Trophoblast cell (in vitro differentiated cells and primary cell): ENCODE results near the gene SLC66A1.

Source experiments
- DNase-seq, 2 donors: peaks; one replicate each; pipeline ENCODE4 v3.0.0-alpha.2; 2016
- H2AFZ ChIP-seq: 2 replicates; pipeline ENCODE4 v1.6.1; 2013; ENCODE audit warnings: low read length, moderate library complexity, mild to moderate bottlenecking; ENCODE audit not compliant: insufficient read depth, poor library complexity
- H2AK5ac ChIP-seq: 2 replicates; pipeline ENCODE4 v1.6.1; 2013; ENCODE audit warnings: mild to moderate bottlenecking, low read length
- H2BK120ac ChIP-seq: 2 replicates; pipeline ENCODE4 v1.6.1; 2013; ENCODE audit warnings: low read length, mild to moderate bottlenecking, moderate library complexity; ENCODE audit not compliant: insufficient read depth, poor library complexity
- H2BK12ac ChIP-seq: 2 replicates; pipeline ENCODE4 v1.6.1; 2013; ENCODE audit warnings: mild to moderate bottlenecking, low read length, moderate library complexity
- H2BK5ac ChIP-seq: 2 replicates; pipeline ENCODE4 v1.6.1; 2013; ENCODE audit warnings: low read length, low read depth, moderate library complexity, mild to moderate bottlenecking; ENCODE audit not compliant: poor library complexity
- H3K14ac ChIP-seq: 2 replicates; pipeline ENCODE4 v1.6.1; 2013; ENCODE audit warnings: mild to moderate bottlenecking, low read length
- H3K18ac ChIP-seq: 2 replicates; pipeline ENCODE4 v1.6.1; 2013; ENCODE audit warnings: mild to moderate bottlenecking, low read length
- H3K23ac ChIP-seq: 2 replicates; pipeline ENCODE4 v1.6.1; 2013; ENCODE audit warnings: low read length
- H3K27ac ChIP-seq: 2 replicates; pipeline ENCODE4 v1.5.1; 2013; ENCODE audit warnings: low read depth, mild to moderate bottlenecking, inconsistent platforms, low read length, moderate library complexity
- H3K27me3 ChIP-seq: 2 replicates; pipeline ENCODE4 v1.6.1; 2013; ENCODE audit warnings: inconsistent platforms, mild to moderate bottlenecking, low read length, moderate library complexity; ENCODE audit not compliant: insufficient read depth
- H3K36me3 ChIP-seq, 2 experiments: 1 replicate in 1 of 2; 2 replicates in 1 of 2; pipeline ENCODE4 v1.6.1; 2013; ENCODE audit warnings: low read length in 2 of 2, mild to moderate bottlenecking in 2 of 2, moderate library complexity in 1 of 2; ENCODE audit not compliant: insufficient read depth in 2 of 2, control insufficient read depth in 1 of 2
- H3K4ac ChIP-seq: 2 replicates; pipeline ENCODE4 v1.6.1; 2013; ENCODE audit warnings: low read depth, mild to moderate bottlenecking, low read length, moderate library complexity
- H3K4me1 ChIP-seq, 2 experiments: 1 replicate in 1 of 2; 2 replicates in 1 of 2; pipeline ENCODE4 v1.6.1; 2013; ENCODE audit warnings: low read length in 2 of 2, mild to moderate bottlenecking in 2 of 2, moderate library complexity in 1 of 2; ENCODE audit not compliant: insufficient read depth in 2 of 2, control insufficient read depth in 1 of 2
- H3K4me2 ChIP-seq: 2 replicates; pipeline ENCODE4 v1.6.1; 2013; ENCODE audit warnings: inconsistent platforms, mild to moderate bottlenecking, low read length, moderate library complexity
- H3K4me3 ChIP-seq: 2 replicates; pipeline ENCODE4 v1.5.1; 2013; ENCODE audit warnings: mild to moderate bottlenecking, low read depth, low read length, inconsistent platforms
- H3K79me1 ChIP-seq: one replicate; pipeline ENCODE4 v1.6.1; 2013; ENCODE audit warnings: low read length
- H3K79me2 ChIP-seq: 2 replicates; pipeline ENCODE4 v1.6.1; 2013; ENCODE audit warnings: low read length, mild to moderate bottlenecking; ENCODE audit not compliant: control insufficient read depth, insufficient read depth, poor library complexity
- H3K9ac ChIP-seq: 2 replicates; pipeline ENCODE4 v1.6.1; 2013; ENCODE audit warnings: mild to moderate bottlenecking, low read length
- H3K9me3 ChIP-seq: 2 replicates; pipeline ENCODE4 v1.6.1; 2013; ENCODE audit warnings: low read depth, mild to moderate bottlenecking, control low read depth, inconsistent platforms, low read length; ENCODE audit not compliant: insufficient read depth
- H4K12ac ChIP-seq: 2 replicates; pipeline ENCODE4 v1.6.1; 2013; ENCODE audit warnings: low read depth, mild to moderate bottlenecking, low read length, moderate library complexity
- H4K8ac ChIP-seq: 2 replicates; pipeline ENCODE4 v1.6.1; 2013; ENCODE audit warnings: low read depth, mild to moderate bottlenecking, low read length, moderate library complexity
- H4K91ac ChIP-seq: one replicate; pipeline ENCODE4 v1.6.1; 2013; ENCODE audit warnings: low read depth, mild to moderate bottlenecking, low read length, moderate library complexity
- WGBS: extraction: QIAGEN DNeasy Blood & Tissue Kit; methylation state at CpG from one replicate; pipeline ENCODE4 v1.1.7; 2013; ENCODE audit warnings: missing lambda C conversion rate; ENCODE audit not compliant: insufficient read length, insufficient coverage; ENCODE audit errors: extremely low coverage; 5-methylcytosine and 5-hydroxymethylcytosine counted together

SLC66A1 gene

GRCh38 chr1:19327301-19327700 is 15.2 kb downstream of the SLC66A1 start:
- Histone ChIP-seq H4K91ac (no peak overlapping the region), H3K36me3 (peaks cover 56 to 63% of the 10 kb centered on the region in 2 experiments), H3K9ac (no peak overlapping the region), H3K18ac (no peak overlapping the region), H4K8ac (no peak overlapping the region), H3K4me3 (no peak overlapping the region), H3K79me2 (no peaks in the 10 kb centered on the region), H2AK5ac (no peak overlapping the region), H2BK5ac (no peak overlapping the region), H3K4me2 (no peak overlapping the region), H3K4me1 (peaks cover 0 to 4% of the 10 kb centered on the region in 2 experiments), H2AFZ (no peak overlapping the region), H3K14ac (no peak overlapping the region), H2BK120ac (no peak overlapping the region), H3K27me3 (no peaks in the 10 kb centered on the region), H3K9me3 (no peaks in the 10 kb centered on the region), H3K4ac (no peak overlapping the region), H2BK12ac (no peak overlapping the region), H4K12ac (no peak overlapping the region), H3K27ac (no peak overlapping the region), H3K79me1 (no peaks in the 10 kb centered on the region), H3K23ac (no peak overlapping the region)
- no CpG with 5 or more reads among the region's 16 CpGs for WGBS
- no peak for DNase-seq

GRCh38 chr1:19327736-19328135 is 15.6 kb downstream of the SLC66A1 start:
- no peak overlapping the region for H4K91ac ChIP-seq
- no peak overlapping the region for H3K27ac ChIP-seq
- WGBS: no CpG with 5 or more reads among the region's 9 CpGs
- H3K14ac ChIP-seq: no peak overlapping the region
- peaks cover 0 to 4% of the 10 kb centered on the region in 2 experiments for H3K4me1 ChIP-seq
- no peaks in the 10 kb centered on the region for H3K27me3 ChIP-seq
- no peak overlapping the region for H3K4ac ChIP-seq
- no peak overlapping the region for H3K4me2 ChIP-seq
- H3K9me3 ChIP-seq: no peaks in the 10 kb centered on the region
- no peak for DNase-seq
- no peak overlapping the region for H3K23ac ChIP-seq
- H3K79me2 ChIP-seq: no peaks in the 10 kb centered on the region
- H4K12ac ChIP-seq: no peak overlapping the region
- no peak overlapping the region for H3K18ac ChIP-seq
- H3K9ac ChIP-seq: no peak overlapping the region
- no peak overlapping the region for H2BK5ac ChIP-seq
- no peak overlapping the region for H2BK12ac ChIP-seq
- H2BK120ac ChIP-seq: no peak overlapping the region
- no peak overlapping the region for H3K4me3 ChIP-seq
- no peak overlapping the region for H2AK5ac ChIP-seq
- no peaks in the 10 kb centered on the region for H3K79me1 ChIP-seq
- no peak overlapping the region for H2AFZ ChIP-seq
- peaks cover 53 to 62% of the 10 kb centered on the region in 2 experiments for H3K36me3 ChIP-seq
- H4K8ac ChIP-seq: no peak overlapping the region

GRCh38 chr1:19328486-19328885 is 16.4 kb downstream of the SLC66A1 start:
- H3K9me3 ChIP-seq: no peaks in the 10 kb centered on the region
- H2AFZ ChIP-seq: no peak overlapping the region
- no peak overlapping the region for H3K23ac ChIP-seq
- no peak overlapping the region for H3K27ac ChIP-seq
- no peak overlapping the region for H3K18ac ChIP-seq
- peaks cover 0 to 4% of the 10 kb centered on the region in 2 experiments for H3K4me1 ChIP-seq
- no peak overlapping the region for H2AK5ac ChIP-seq
- H2BK12ac ChIP-seq: no peak overlapping the region
- no peak overlapping the region for H3K4ac ChIP-seq
- H3K4me2 ChIP-seq: no peak overlapping the region
- no peak overlapping the region for H2BK5ac ChIP-seq
- no peak overlapping the region for H3K14ac ChIP-seq
- no CpG with 5 or more reads among the region's 18 CpGs for WGBS
- H3K79me2 ChIP-seq: no peaks in the 10 kb centered on the region
- no peak overlapping the region for H3K4me3 ChIP-seq
- no peak overlapping the region for H4K12ac ChIP-seq
- no peak overlapping the region for H4K8ac ChIP-seq
- no peak for DNase-seq
- no peak overlapping the region for H4K91ac ChIP-seq
- H3K79me1 ChIP-seq: no peaks in the 10 kb centered on the region
- no peak overlapping the region for H3K9ac ChIP-seq
- H3K27me3 ChIP-seq: no peaks in the 10 kb centered on the region
- H2BK120ac ChIP-seq: no peak overlapping the region
- H3K36me3 ChIP-seq: peaks cover 52 to 62% of the 10 kb centered on the region in 2 experiments

- WGBS: no CpG with 5 or more reads among the region's 13 CpGs
- Histone ChIP-seq H3K9me3 (no peaks in the 10 kb centered on the region), H3K4ac (no peak overlapping the region), H3K79me1 (no peaks in the 10 kb centered on the region), H3K14ac (no peak overlapping the region), H3K18ac (no peak overlapping the region), H3K4me2 (no peak overlapping the region), H3K36me3 (peaks cover 45 to 55% of the 10 kb centered on the region in 2 experiments), H2AK5ac (no peak overlapping the region), H2BK12ac (no peak overlapping the region), H3K4me1 (peaks cover 2 to 4% of the 10 kb centered on the region in 2 experiments), H4K91ac (no peak overlapping the region), H3K9ac (no peak overlapping the region), H2BK5ac (no peak overlapping the region), H3K27me3 (no peaks in the 10 kb centered on the region), H2AFZ (no peak overlapping the region), H4K12ac (no peak overlapping the region), H4K8ac (no peak overlapping the region), H2BK120ac (no peak overlapping the region), H3K27ac (no peak overlapping the region), H3K4me3 (no peak overlapping the region), H3K23ac (no peak overlapping the region), H3K79me2 (no peaks in the 10 kb centered on the region)
- DNase-seq: no peak
Measured at GRCh38 chr1:19329188-19329587, 17.1 kb downstream of the SLC66A1 start.
